GM12865 (cell line): ENCODE results near the gene LEPROT.
"Not testable (repeated sequence)": the region's sequence is repeated elsewhere in the genome, so short reads cannot be mapped to it uniquely, and the experiment has no call there.

Experiments used
- DNase-seq: peaks from one replicate; pipeline ENCODE4 v3.0.0; 2010; ENCODE audit warnings: low read depth
- H3K4me3 ChIP-seq: 2 replicates; pipeline ENCODE4 v1.5.1; 2011; ENCODE audit warnings: mild to moderate bottlenecking, low read depth, low read length, control low read depth
- CTCF ChIP-seq: IDR thresholded peaks from 2 replicates; pipeline ENCODE4 v1.5.1; 2011; ENCODE audit warnings: low read length, control low read depth, low read depth, inconsistent platforms; ENCODE audit not compliant: insufficient read depth; ENCODE audit errors: missing control alignments

The LEPROT gene

GRCh38 chr1:65420590-65421350 is at the start of gene LEPROT, which contains the start of gene LEPR:
LEPROT (plus strand) TSS chr1:65420668; CDS start chr1:65420725, 57 bp downstream.
LEPR (plus strand) TSS chr1:65420668; CDS start chr1:65565566, 144,898 bp downstream.
- no peak for TF ChIP-seq CTCF
- no peak for DNase-seq
- peak within 1 kb of the TSS; percentile 95 for H3K4me3 ChIP-seq

GRCh38 chr1:65371544-65371943 is 48.9 kb upstream of the LEPROT start:
- no peak overlapping the region for H3K4me3 ChIP-seq
- no peak for TF ChIP-seq CTCF
- DNase-seq = no peak

GRCh38 chr1:65372557-65372956 is 47.9 kb upstream of the LEPROT start:
- DNase-seq = no peak
- no peak for TF ChIP-seq CTCF

GRCh38 chr1:65377496-65378246 is 42.8 kb upstream of the LEPROT start:
- no peak overlapping the region for H3K4me3 ChIP-seq
- DNase-seq = no peak
- no peak for TF ChIP-seq CTCF

More at GRCh38 chr1:65372557-65372956, 47.9 kb upstream of the LEPROT start:
- no peak overlapping the region for H3K4me3 ChIP-seq

GRCh38 chr1:65378247-65378946 is 42.1 kb upstream of the LEPROT start:
- TF ChIP-seq CTCF = no peak
- no peak for DNase-seq
- H3K4me3 ChIP-seq = no peak overlapping the region

GRCh38 chr1:65384426-65384825 is 36.0 kb upstream of the LEPROT start:
- DNase-seq, H3K4me3 ChIP-seq: not testable (repeated sequence)

GRCh38 chr1:65386439-65386838 is 34.0 kb upstream of the LEPROT start:
- no peak for TF ChIP-seq CTCF
- DNase-seq = no peak

More at GRCh38 chr1:65386439-65386838, 34.0 kb upstream of the LEPROT start:
- no peak overlapping the region for H3K4me3 ChIP-seq
